Measurements from ENCODE around the gene TICRR.
"Not testable (repeated sequence)": the region's sequence is repeated elsewhere in the genome, so short reads cannot be mapped to it uniquely, and the experiment has no call there.

TICRR gene, protein sequence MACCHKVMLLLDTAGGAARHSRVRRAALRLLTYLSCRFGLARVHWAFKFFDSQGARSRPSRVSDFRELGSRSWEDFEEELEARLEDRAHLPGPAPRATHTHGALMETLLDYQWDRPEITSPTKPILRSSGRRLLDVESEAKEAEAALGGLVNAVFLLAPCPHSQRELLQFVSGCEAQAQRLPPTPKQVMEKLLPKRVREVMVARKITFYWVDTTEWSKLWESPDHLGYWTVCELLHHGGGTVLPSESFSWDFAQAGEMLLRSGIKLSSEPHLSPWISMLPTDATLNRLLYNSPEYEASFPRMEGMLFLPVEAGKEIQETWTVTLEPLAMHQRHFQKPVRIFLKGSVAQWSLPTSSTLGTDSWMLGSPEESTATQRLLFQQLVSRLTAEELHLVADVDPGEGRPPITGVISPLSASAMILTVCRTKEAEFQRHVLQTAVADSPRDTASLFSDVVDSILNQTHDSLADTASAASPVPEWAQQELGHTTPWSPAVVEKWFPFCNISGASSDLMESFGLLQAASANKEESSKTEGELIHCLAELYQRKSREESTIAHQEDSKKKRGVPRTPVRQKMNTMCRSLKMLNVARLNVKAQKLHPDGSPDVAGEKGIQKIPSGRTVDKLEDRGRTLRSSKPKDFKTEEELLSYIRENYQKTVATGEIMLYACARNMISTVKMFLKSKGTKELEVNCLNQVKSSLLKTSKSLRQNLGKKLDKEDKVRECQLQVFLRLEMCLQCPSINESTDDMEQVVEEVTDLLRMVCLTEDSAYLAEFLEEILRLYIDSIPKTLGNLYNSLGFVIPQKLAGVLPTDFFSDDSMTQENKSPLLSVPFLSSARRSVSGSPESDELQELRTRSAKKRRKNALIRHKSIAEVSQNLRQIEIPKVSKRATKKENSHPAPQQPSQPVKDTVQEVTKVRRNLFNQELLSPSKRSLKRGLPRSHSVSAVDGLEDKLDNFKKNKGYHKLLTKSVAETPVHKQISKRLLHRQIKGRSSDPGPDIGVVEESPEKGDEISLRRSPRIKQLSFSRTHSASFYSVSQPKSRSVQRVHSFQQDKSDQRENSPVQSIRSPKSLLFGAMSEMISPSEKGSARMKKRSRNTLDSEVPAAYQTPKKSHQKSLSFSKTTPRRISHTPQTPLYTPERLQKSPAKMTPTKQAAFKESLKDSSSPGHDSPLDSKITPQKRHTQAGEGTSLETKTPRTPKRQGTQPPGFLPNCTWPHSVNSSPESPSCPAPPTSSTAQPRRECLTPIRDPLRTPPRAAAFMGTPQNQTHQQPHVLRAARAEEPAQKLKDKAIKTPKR (N-terminal part only)

DNA sequence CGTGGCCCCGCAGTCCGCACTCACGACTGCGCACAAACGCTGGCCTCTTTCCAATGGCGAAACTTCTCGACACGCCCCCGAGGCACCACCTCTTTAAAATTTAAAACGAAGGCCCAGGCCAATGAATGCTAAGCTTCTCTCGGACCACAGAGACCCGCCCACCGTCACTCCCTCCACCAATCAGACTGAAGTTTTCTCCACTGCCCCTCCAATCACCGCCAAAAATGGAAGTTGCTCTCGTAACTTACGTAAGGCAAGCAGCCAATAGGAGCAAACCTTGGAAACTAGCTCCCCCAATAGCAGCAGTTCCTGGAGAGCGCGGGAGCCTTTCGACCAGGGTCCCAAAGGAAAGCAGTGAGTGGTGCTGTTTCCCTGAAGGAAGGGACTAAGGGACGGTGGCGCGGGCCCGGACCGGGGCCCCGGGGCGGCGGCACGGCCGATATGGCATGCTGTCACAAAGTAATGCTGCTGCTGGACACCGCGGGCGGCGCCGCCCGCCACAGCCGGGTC lies at the start of gene TICRR:
Gene TICRR (plus strand): TSS at position 324 of the 510 bp plus-strand sequence. CDS start 118 bp downstream, at position 442.
- peak; percentile 31 to 97 (median 88) for DNase-seq

DNA sequence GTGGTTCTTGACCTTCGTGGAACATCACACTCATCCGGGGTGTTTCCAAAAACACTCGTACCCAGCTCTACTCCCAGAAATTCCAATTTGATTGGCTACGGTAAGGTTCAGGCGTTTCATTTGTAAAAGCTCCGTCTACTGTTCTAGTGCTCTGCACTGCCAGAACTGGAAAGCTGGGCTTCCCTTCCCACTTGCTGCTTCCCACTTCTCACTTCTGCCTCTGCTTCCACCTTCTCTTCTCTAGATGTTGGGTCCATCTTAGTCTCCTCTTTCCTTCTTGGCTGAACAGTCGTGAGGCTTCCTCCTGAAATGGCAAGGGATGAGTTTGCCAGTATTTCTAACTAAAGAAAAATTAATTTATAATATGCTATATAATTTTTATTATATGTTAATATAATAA lies 49.1 kb upstream of the TICRR start:
- DNase-seq, result no peak

DNA sequence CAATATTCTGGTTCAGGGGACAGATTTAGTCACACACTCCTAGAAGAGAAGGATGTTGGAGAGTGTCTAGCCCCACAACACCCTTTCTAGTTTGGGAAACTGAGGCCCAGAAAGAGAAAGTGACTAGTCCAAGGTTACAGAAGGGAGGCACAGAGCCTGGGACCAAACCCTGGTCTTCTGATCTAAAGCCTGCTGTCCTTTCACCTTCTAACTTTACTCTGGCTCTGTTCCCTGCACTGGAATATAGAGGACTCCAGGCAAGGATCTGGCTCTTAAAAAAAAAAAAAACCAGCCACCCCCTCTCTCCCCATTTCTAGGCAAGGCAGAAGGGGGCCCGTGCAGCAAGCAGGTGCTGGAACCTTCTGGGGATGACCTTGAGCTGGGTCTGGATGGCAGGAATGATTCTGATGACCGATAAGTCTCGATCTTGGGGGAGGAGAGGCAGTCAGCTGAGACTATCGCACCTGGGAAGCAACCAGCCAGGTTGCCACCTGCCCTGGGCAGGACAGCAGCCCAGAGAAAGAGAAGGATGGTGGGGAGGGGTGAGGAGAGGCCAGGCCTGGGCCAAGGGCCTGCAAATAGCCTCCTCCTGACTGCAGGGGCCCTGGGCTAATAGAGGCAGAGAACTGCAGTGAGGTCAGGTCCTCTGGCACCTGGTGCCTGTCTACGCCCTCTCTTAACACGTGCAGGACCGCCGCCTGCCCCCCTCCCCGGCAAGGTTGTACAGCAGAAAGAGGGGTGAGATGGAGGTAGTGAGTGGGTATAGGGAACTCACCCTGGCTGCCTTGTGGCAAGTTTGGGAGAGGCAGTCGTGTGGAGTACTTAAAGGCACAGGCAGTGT lies 48.4 kb upstream of the TICRR start:
- DNase-seq, result no peak

DNA sequence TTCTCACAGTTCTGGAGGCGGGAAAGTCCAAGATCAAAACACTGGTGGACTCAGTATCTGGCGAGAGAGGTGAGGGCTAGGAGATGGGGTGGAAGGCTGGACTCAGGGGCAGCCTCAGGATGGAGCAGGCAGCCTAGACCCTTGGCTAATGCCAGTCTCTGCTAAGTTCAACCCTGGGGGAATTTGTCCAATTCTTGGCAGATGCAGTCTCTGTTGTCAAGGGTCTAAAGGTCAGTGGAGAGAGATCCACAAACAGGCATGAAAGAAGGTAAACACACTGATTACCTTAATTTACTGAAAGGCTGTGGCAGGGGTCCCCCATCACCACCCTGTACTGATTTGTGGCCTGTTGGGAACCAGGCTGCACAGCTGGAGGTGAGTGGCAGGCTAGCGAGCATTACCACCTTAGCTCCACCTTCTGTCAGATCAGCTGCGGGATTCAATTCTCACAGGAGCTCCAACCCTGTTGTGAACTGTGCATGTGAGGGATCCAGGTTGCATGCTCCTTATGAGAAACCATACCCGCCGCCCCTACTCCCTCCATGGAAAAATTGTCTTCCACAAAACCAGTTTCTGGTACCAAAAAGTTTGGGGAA lies 46.4 kb upstream of the TICRR start:
- no peak for DNase-seq

- DNase-seq, result peak in 1 of 56 donors; percentile 1
Observed at GRCh38 chr15:89530976-89531375, 44.3 kb upstream of the TICRR start.

DNA sequence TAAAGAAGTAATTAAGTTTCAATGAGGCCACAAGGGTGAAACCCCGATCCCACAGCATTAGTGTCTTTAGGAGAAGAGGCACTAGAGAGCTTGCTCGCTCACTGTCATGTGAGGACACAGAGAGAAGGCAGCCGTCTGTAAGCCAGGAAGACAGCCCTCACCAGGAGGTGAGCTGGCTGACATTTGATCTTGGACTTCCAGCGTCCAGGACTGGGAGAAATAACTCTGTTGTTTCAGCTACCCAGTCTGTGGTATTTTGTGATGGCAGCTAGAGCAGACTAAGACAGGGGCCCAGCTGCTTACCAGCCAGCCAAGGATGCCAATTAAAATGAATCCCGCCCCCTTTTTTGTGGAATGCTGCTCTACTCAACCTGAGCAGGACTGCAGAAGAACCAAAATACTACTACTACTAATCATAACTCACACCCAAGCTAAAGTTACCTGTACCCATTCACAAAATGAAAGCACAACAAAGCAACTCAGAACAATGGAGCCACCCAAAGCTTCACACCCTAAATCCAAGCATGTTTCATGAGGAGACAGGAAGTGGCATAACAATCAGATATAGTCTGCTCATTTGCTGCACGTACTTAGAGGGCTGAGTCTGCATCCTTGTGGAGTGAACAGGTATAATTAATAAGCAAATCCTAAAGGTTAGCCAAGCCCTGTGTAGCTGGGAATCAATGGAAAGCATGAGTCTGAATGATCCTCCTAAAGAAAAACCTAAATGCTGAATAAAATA lies 43.3 kb upstream of the TICRR start:
- no peak for DNase-seq

DNA sequence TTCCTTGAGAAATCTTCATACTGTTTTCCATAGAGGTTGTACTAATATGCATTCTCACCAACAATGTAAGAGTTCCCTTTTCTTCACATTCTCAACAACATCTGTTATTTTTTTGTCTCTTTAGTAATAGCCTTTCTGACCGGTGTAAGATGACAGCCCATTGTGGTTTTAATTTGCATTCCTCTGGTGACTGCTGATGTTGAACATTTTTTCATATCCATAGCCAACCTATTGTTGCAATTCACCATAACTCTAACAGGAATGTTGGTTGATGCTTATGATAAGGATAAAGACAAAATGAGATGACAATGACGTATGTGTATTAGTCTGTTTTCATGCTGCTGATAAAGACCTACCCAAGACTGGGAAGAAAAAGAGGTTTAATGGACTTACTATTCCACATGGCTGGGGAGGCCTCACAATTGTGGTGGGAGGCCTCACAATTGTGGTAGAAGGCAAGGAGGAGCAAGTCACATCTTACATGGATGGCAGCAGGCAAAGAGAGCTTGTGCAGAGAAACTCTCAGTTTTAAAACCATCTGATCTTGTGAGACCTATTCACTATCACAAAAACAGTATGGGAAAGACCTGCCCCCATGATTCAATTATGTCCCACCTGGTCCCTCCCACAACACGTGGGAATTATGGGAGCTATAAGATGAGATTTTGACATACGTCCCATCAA lies 41.3 kb upstream of the TICRR start:
- DNase-seq, result no peak

GRCh38 chr15:89539027-89539426 lies 36.2 kb upstream of the TICRR start:
- no peak for DNase-seq

- DNase-seq, result no peak
Observed at GRCh38 chr15:89542369-89542768, 32.9 kb upstream of the TICRR start.

GRCh38 chr15:89543389-89543788 lies 31.9 kb upstream of the TICRR start:
- DNase-seq, result no peak

GRCh38 chr15:89549138-89549537 lies 26.1 kb upstream of the TICRR start:
- DNase-seq, result not testable (repeated sequence)

DNA sequence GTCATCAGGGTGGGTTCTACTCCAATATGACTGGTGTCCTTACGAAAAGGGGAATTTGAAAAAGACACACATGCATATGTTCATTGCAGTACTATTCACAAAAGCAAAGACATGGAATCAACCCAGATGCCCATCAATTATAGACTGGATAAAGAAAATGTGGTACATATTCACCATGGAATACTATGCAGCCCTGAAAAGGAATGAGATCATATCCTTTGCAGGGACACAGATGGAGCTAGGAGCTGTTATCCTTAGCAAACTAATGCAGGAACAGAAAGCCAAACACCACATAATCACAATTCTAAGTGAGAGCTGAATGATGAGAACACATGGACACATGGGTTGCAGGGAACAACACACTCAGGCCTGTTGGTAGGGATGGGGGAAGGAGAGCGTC lies 24.8 kb upstream of the TICRR start:
- no peak for DNase-seq

DNA sequence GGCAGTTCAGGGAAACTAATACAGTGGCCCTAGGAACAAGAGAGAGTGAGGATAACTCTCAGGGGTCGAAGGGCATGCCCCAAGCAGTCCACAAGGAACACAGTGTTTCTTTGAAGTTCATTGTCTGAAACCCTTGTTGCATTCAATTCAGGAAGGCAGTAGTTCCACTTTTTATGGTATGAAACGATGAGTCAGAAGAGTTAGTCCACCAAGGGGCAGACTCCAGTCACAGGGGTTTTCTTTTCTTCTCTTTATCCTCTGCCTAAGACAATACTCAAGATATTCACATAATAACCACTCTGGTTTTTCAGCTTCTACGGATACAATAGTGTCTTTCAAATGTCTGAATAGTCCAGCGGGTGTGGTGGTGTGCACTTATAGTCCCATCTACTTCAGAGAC lies 23.7 kb upstream of the TICRR start:
- DNase-seq, result no peak

DNA sequence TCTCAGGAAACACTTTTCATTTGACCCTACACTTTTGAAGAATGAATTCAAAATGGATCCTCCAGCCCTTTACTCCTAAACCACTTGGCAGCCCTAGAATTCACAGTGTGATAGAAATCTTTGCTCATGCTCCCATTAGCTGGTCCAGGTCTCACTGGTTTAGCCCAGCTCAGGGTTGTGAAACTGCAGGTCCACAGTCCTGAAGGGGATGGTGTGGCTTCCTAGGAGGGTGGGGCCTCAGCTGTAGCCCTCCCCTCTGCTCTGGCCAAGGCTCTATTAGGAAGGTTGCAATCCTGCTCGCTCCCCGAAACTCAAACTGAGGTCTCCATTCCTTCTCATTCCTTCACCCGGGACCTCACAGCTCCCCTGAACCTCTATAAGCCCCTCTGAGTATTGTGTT lies 21.6 kb upstream of the TICRR start:
- no peak for DNase-seq

DNA sequence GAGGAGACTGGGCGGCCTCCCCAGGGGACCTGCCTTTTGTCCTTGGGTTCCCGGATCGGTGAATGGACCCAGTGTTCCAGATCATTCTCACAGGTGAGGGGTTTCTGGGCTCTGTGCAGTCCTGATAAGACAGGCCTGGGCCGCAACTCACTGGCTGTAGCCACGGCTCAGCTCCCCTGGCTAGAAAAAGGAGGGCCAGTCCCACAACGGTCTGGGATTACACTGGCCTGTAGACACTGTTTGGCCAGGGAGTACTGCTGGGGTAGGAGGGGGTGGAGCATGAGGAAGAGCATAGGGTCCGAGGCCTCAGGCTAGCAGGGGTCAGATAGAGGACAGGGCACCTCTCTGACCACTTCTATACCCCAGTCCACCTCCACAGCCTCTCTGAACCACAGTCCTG lies 21.0 kb upstream of the TICRR start:
- no peak for DNase-seq

GRCh38 chr15:89555768-89556167 lies 19.5 kb upstream of the TICRR start:
- DNase-seq, result no peak

- DNase-seq, result peak in 31 of 56 donors; percentile 1 to 78 (median 15)
Observed at GRCh38 chr15:89556413-89557262, 18.6 kb upstream of the TICRR start.

Data from amygdala (tissue), 56 donors.